GM12878 (cell line): Measurements from ENCODE around the gene DLG1. TPM values are rescaled to one million over a fixed set of nuclear protein-coding genes. Genes with fewer than 3 reads are reported as not detected.

Source experiments
- ATAC-seq: fragments of 200-7000 bp; cut with Tn5 transposase; 3 replicates; pipeline ENCODE4 v1.9.1; 2020; ENCODE audit warnings: mild to moderate bottlenecking, moderate library complexity
- BruUV-seq: library from RNA; stranded (reverse); fragments of 400-500 nt; replicated peaks from 2 replicates; lab custom pipeline; 2021; lab: Mats Ljungman, UMichigan
- CTCF ChIA-PET: fragments of 300-600 bp; sonication (Branson Sonifier 250); formaldehyde crosslinking; extraction: SDS; loops from one replicate; lab custom pipeline; 2021; ENCODE audit warnings: inconsistent platforms; lab: Yijun Ruan, JAX
- POLR2A ChIA-PET: fragments of 350-600 bp; formaldehyde crosslinking; extraction: SDS; loops from one replicate; lab custom pipeline; 2021; ENCODE audit warnings: inconsistent platforms; lab: Charles Lee
- RAD21 ChIA-PET: fragments of 300-600 bp; sonication (Branson Sonifier 250); formaldehyde crosslinking; loops from one replicate; lab custom pipeline; 2023; ENCODE audit warnings: antibody characterized with exemption; ENCODE audit not compliant: unreplicated experiment; lab: Charles Lee
- SMC1A ChIA-PET: fragments of 300-600 bp; sonication (Branson Sonifier 250); formaldehyde crosslinking; loops from one replicate; lab custom pipeline; 2023; ENCODE audit not compliant: unreplicated experiment, uncharacterized antibody; lab: Charles Lee
- DNase-seq: peaks from one replicate; pipeline ENCODE4 v3.0.0-alpha.2; 2011; ENCODE audit warnings: low read depth, low spot score
- FAIRE-seq: peaks from 3 replicates; lab custom pipeline; 2011; peaks lifted over from hg19 to GRCh38; lab: Jason Lieb, UNC
- H2AFZ ChIP-seq: 2 replicates; pipeline ENCODE4 v1.6.0; 2011; ENCODE audit warnings: low read depth, low read length, control low read depth; ENCODE audit not compliant: control insufficient read depth
- H3K27ac ChIP-seq: 2 replicates; pipeline ENCODE4 v1.5.1; 2011; ENCODE audit warnings: control low read depth; ENCODE audit not compliant: control insufficient read depth, insufficient read depth
- H3K27me3 ChIP-seq, 2 experiments: replicated peaks in 1 of 2; 2 replicates each; pipeline versions ENCODE4 v1.6.0 to v1.6.1; 2011; ENCODE audit warnings: low read length in 1 of 2; ENCODE audit not compliant: control insufficient read depth in 2 of 2, insufficient read depth in 2 of 2
- H3K36me3 ChIP-seq, 2 experiments: 2 replicates each; pipeline ENCODE4 v1.5.1; 2011; ENCODE audit warnings: low read length in 1 of 2; ENCODE audit not compliant: control insufficient read depth in 2 of 2, insufficient read depth in 2 of 2
- H3K4me1 ChIP-seq: 2 replicates; pipeline ENCODE4 v1.6.1; 2011; ENCODE audit warnings: mild to moderate bottlenecking, low read length, moderate library complexity, mixed read lengths; ENCODE audit not compliant: control insufficient read depth, insufficient read depth
- H3K4me2 ChIP-seq: 2 replicates; pipeline ENCODE4 v1.6.0; 2011; ENCODE audit warnings: control low read depth; ENCODE audit not compliant: control insufficient read depth, insufficient read depth
- H3K4me3 ChIP-seq: fragments of 200-600 bp; sonication (generic); 2 replicates; pipeline ENCODE4 v1.5.1; 2016
- H3K79me2 ChIP-seq: 2 replicates; pipeline ENCODE4 v1.6.0; 2011; ENCODE audit warnings: low read length; ENCODE audit not compliant: control insufficient read depth, insufficient read depth
- H3K9ac ChIP-seq: 2 replicates; pipeline ENCODE4 v1.8.0; 2011; ENCODE audit warnings: low read length, control low read depth, mixed read lengths; ENCODE audit not compliant: control insufficient read depth, insufficient read depth
- H3K9me3 ChIP-seq: replicated peaks from 3 replicates; pipeline ENCODE4 v1.5.1; 2011; ENCODE audit warnings: mild to moderate bottlenecking, low read length; ENCODE audit not compliant: control insufficient read depth, insufficient read depth
- H4K20me1 ChIP-seq: 2 replicates; pipeline ENCODE4 v1.6.0; 2011; ENCODE audit not compliant: control insufficient read depth, insufficient read depth
- ASH2L ChIP-seq: fragments of 300-600, 200-600 bp; sonication (generic); IDR thresholded peaks from 2 replicates; pipeline ENCODE4 v1.6.1; 2017; ENCODE audit warnings: low read depth, mild to moderate bottlenecking, borderline replicate concordance
- BACH1 ChIP-seq: fragments of 450-650 bp; IDR thresholded peaks from 2 replicates; pipeline ENCODE4 v1.6.1; 2017; ENCODE audit warnings: mild to moderate bottlenecking, borderline replicate concordance
- KDM1A ChIP-seq: fragments of 200-600 bp; sonication (generic); IDR thresholded peaks from 2 replicates; pipeline ENCODE4 v1.6.1; 2016; ENCODE audit warnings: borderline replicate concordance
- PAX8 ChIP-seq: fragments of 450-650 bp; IDR thresholded peaks from 2 replicates; pipeline ENCODE4 v1.6.1; 2017; ENCODE audit warnings: mild to moderate bottlenecking, moderate library complexity
- PML ChIP-seq: IDR thresholded peaks from 2 replicates; pipeline ENCODE4 v1.6.1; 2012; ENCODE audit warnings: low read length, inconsistent platforms
- POU2F2 ChIP-seq: IDR thresholded peaks from 3 replicates; pipeline ENCODE4 v1.6.1; 2011; ENCODE audit warnings: low read depth, mild to moderate bottlenecking, low read length, borderline replicate concordance
- RB1 ChIP-seq: fragments of 450-650 bp; formaldehyde crosslinking; IDR thresholded peaks from 2 replicates; pipeline ENCODE4 v1.6.1; 2017; ENCODE audit warnings: mild to moderate bottlenecking, borderline replicate concordance
- RBBP5 ChIP-seq: fragments of 200-600 bp; sonication (generic); conservative IDR thresholded peaks from 2 replicates; pipeline ENCODE4 v1.6.1; 2016
- SPI1 ChIP-seq: IDR thresholded peaks from 2 replicates; pipeline ENCODE4 v1.6.1; 2011; ENCODE audit warnings: low read depth, mild to moderate bottlenecking, low read length, moderate library complexity, borderline replicate concordance; ENCODE audit not compliant: insufficient read depth
- STAT1 ChIP-seq: fragments of 450-650 bp; conservative IDR thresholded peaks from 2 replicates; pipeline ENCODE4 v1.6.1; 2014; ENCODE audit warnings: antibody characterized with exemption, mild to moderate bottlenecking
- TCF3 ChIP-seq: IDR thresholded peaks from 2 replicates; pipeline ENCODE4 v1.6.1; 2012; ENCODE audit warnings: low read depth, mild to moderate bottlenecking, low read length, borderline replicate concordance; ENCODE audit not compliant: insufficient read depth
- WGBS: methylation state at CpG from one replicate; pipeline ENCODE4 v1.1.6; 2016; ENCODE audit warnings: low lambda C conversion rate; ENCODE audit not compliant: insufficient replicate concordance, insufficient coverage; ENCODE audit errors: missing lambda C conversion rate; 5-methylcytosine and 5-hydroxymethylcytosine counted together
- in situ Hi-C: fragments of 300-500 bp; cut with MboI; formaldehyde crosslinking; loops from 9 replicates; pipeline ENCODE4 v1.14.3; 2018; ENCODE audit warnings: mixed read lengths
- intact Hi-C: fragments of 100-400 bp; cut with micrococcal nuclease; formaldehyde crosslinking; loops from one replicate; pipeline ENCODE4 v1.14.2; 2022; ENCODE audit not compliant: unreplicated experiment
- polyA plus RNA-seq, 11 experiments: library from polyadenylated mRNA; depleted of rRNA in 4 of 11; unstranded in 6 of 11; stranded (reverse) in 5 of 11; fragments of >200 nt; fragmentation: Nextera tagmentation in 4 of 11; fragmentation: Illumina TruSeq in 1 of 11; extraction: Ambion mirVana in 4 of 11; extraction: Trizol in 1 of 11; gene quantifications; 1 replicate in 1 of 11; 2 replicates in 10 of 11; pipeline versions ENCODE4 v1.2.1 to v1.2.3, GENCODE V29; 2011 to 2016; ENCODE audit warnings: inconsistent platforms in 2 of 11, missing spikeins in 2 of 11, low read depth in 1 of 11
- total RNA-seq, 4 experiments: library from RNA; depleted of rRNA in 3 of 4; stranded (reverse); fragments of >200 nt in 3 of 4; fragmentation: Illumina TruSeq in 1 of 4; extraction: Trizol in 1 of 4; gene quantifications; 2 replicates each; pipeline versions ENCODE4 v1.2.1 to v1.2.3, GENCODE V29; 2013 to 2021
- TF ChIP-seq, protein P1 (sequence below): IDR thresholded peaks from 2 replicates; pipeline ENCODE4 v1.6.1; 2012; ENCODE audit warnings: low read depth, low read length, improper control_type of control experiment
- TF ChIP-seq, protein P2 (sequence below): fragments of 450-650 bp; formaldehyde crosslinking; IDR thresholded peaks from 2 replicates; pipeline ENCODE4 v1.4.0; 2022; ENCODE audit warnings: mild to moderate bottlenecking, moderate library complexity
- TF ChIP-seq, protein P3 (sequence below): IDR thresholded peaks from 2 replicates; pipeline ENCODE4 v1.6.1; 2011; ENCODE audit warnings: low read depth, mild to moderate bottlenecking, low read length, moderate library complexity, borderline replicate concordance; ENCODE audit errors: extremely low read depth

Gene DLG1
- total and polyA plus RNA-seq, 10 of the 15 experiments (the other 5 are each of a cell fraction or from before 2014, with no cell fraction given): 9.2 to 63.1 (median 40.1) TPM

DNA sequence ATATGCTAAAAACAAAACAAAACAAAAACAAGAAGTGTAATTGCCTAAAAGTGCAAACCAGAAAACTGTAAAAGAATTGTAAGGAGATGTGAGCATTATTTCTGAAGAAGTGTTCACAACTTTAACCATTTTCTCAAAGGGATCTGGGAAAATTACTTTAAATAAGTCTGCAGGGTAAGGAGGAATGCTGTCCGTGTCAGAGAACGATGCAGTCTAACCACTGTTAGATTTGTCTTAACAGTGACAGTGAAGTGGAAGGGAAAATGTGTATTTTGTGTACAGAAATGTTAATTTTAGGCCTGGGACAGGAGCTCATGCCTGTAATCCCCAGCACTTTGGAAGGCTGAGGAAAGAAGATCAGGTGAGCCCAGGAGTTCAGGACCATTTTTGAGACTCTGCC is 95.7 kb downstream of the DLG1 start:
- H4K20me1 ChIP-seq: no peaks in the 10 kb centered on the region
- no TSS peak for BruUV-seq
- RAD21 ChIA-PET: no interaction called here

DNA sequence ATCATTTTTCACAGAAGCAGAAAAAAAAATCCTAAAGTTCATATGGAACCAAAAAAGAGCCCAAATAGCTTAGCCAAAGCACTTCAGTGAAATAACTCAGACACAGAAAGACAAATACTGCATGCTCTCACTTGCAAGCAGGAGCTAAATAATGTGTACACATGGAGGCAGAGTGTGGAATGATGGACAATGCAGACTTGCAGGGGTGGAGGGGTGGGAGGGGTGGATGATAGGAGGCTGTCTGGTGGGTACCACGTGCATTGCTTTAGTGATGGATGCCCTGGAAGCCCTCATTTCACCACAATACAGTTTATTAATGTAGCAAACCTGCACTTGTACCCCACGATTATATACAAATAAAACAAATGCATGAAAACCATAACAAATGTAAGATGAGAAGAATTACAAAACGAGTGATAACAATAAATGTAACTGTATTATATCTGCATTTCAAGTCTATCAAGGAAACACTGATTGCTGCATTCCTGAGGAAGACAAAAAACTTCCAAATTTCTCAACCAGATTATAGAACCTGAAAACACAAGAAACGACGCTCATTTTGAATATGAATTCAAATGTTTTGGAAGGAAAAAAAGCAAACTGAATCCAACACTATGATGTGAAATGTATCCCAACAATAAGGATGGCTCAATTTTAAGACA is 96.5 kb downstream of the DLG1 start:
- intact Hi-C loops: no loop called here
- FAIRE-seq (no peak), DNase-seq (no peak), ATAC-seq (no peak)
- Histone ChIP-seq H3K27ac (no peak overlapping the region), H3K79me2 (peaks cover 61% of the 10 kb centered on the region), H3K27me3 (no peaks in the 10 kb centered on the region), H2AFZ (no peak overlapping the region), H3K4me3 (no peak overlapping the region), H3K9ac (no peak overlapping the region), H3K36me3 (no peaks in the 10 kb centered on the region), H3K4me2 (no peak overlapping the region), H3K9me3 (no peaks in the 10 kb centered on the region), H3K4me1 (no peaks in the 10 kb centered on the region), H4K20me1 (no peaks in the 10 kb centered on the region)
- RAD21 ChIA-PET: no interaction called here
- in situ Hi-C loops: no loop called here
- POLR2A ChIA-PET: no interaction called here
- WGBS: 81% methylated on average over 5 of the region's 5 CpGs
- CTCF ChIA-PET: no interaction called here
- no TSS peak for BruUV-seq
- SMC1A ChIA-PET: no interaction called here
- TF ChIP-seq POU2F2 (no peak), KDM1A (no peak), RB1 (no peak), RBBP5 (no peak), PML (no peak), TCF3 (no peak), STAT1 (no peak), PAX8 (no peak), ASH2L (no peak)
- TF ChIP-seq, protein P1, sequence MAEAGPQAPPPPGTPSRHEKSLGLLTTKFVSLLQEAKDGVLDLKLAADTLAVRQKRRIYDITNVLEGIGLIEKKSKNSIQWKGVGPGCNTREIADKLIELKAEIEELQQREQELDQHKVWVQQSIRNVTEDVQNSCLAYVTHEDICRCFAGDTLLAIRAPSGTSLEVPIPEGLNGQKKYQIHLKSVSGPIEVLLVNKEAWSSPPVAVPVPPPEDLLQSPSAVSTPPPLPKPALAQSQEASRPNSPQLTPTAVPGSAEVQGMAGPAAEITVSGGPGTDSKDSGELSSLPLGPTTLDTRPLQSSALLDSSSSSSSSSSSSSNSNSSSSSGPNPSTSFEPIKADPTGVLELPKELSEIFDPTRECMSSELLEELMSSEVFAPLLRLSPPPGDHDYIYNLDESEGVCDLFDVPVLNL: no peak
- TF ChIP-seq, protein P2, sequence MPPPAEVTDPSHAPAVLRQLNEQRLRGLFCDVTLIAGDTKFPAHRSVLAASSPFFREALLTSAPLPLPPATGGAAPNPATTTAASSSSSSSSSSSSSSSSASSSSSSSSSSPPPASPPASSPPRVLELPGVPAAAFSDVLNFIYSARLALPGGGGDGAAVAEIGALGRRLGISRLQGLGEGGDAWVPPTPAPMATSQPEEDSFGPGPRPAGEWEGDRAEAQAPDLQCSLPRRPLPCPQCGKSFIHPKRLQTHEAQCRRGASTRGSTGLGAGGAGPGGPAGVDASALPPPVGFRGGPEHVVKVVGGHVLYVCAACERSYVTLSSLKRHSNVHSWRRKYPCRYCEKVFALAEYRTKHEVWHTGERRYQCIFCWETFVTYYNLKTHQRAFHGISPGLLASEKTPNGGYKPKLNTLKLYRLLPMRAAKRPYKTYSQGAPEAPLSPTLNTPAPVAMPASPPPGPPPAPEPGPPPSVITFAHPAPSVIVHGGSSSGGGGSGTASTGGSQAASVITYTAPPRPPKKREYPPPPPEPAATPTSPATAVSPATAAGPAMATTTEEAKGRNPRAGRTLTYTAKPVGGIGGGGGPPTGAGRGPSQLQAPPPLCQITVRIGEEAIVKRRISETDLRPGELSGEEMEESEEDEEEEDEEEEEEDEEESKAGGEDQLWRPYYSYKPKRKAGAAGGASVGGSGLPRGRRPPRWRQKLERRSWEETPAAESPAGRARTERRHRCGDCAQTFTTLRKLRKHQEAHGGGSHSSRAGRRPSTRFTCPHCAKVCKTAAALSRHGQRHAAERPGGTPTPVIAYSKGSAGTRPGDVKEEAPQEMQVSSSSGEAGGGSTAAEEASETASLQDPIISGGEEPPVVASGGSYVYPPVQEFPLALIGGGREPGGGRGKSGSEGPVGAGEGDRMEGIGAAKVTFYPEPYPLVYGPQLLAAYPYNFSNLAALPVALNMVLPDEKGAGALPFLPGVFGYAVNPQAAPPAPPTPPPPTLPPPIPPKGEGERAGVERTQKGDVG (CRISPR knock-in tag): no peak

More for the DNA sequence above, 95.7 kb downstream of the DLG1 start:
- ChIA-PET CTCF (interaction anchor here (1.0 to 2.0 kb wide), 2 partner anchors 15 to 55 kb away, joined by 3 to 13 read pairs; no protein-coding TSS in a partner anchor), SMC1A (interaction anchor here (1.5 to 4.2 kb wide), 3 partner anchors 21 to 365 kb away, joined by 3 to 21 read pairs (median 3); no protein-coding TSS in a partner anchor), POLR2A (no interaction called here)
- no peak overlapping the region for H3K4me3 ChIP-seq
- DNase-seq (no peak), FAIRE-seq (no peak), ATAC-seq (no peak)
- intact Hi-C loops: no loop called here
- no peak overlapping the region for H2AFZ ChIP-seq
- no peak overlapping the region for H3K4me2 ChIP-seq
- H3K27me3 ChIP-seq: no peaks in the 10 kb centered on the region
- H3K9ac ChIP-seq: no peak overlapping the region
- no peaks in the 10 kb centered on the region for H3K4me1 ChIP-seq
- 100% methylated on average over 2 of the region's 2 CpGs for WGBS
- no peaks in the 10 kb centered on the region for H3K9me3 ChIP-seq
- no peak overlapping the region for H3K27ac ChIP-seq
- H3K36me3 ChIP-seq: no peaks in the 10 kb centered on the region
- in situ Hi-C loops: no loop called here
- peaks cover 54% of the 10 kb centered on the region for H3K79me2 ChIP-seq
- TF ChIP-seq, protein P3, sequence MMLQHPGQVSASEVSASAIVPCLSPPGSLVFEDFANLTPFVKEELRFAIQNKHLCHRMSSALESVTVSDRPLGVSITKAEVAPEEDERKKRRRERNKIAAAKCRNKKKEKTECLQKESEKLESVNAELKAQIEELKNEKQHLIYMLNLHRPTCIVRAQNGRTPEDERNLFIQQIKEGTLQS: no peak
- no peak for TF ChIP-seq SPI1
- no peak for TF ChIP-seq BACH1
